Activated CD4-positive, alpha-beta T cell treated with anti-CD3 and anti-CD28 coated beads for 36 hours (primary cell): Measurements from ENCODE around the gene CASTOR1. TPM values are rescaled to one million over a fixed set of nuclear protein-coding genes. Genes with fewer than 3 reads are reported as not detected.

Experiments used
- ATAC-seq: fragments of 200-7000 bp; cut with Tn5 transposase; one replicate; pipeline ENCODE4 v1.10.0; 2021; ENCODE audit warnings: mild to moderate bottlenecking, moderate library complexity
- CTCF ChIA-PET: fragments of 350-600 bp; sonication (Branson Sonifier 250); formaldehyde crosslinking; loops from one replicate; lab custom pipeline; 2021; ENCODE audit warnings: antibody characterized with exemption; lab: Charles Lee
- POLR2A ChIA-PET: fragments of 350-600 bp; sonication (Branson Sonifier 250); formaldehyde crosslinking; loops from one replicate; lab custom pipeline; 2021; ENCODE audit warnings: antibody characterized with exemption, inconsistent platforms; lab: Charles Lee
- DNase-seq: peaks from one replicate; pipeline ENCODE4 v3.0.0-alpha.2; 2020
- H3K27ac Mint-ChIP-seq: one replicate; pipeline ENCODE4 v1.8.0; 2021; ENCODE audit warnings: mixed read lengths
- H3K27me3 Mint-ChIP-seq: one replicate; pipeline ENCODE4 v1.8.0; 2021; ENCODE audit warnings: mixed read lengths
- H3K36me3 Mint-ChIP-seq: one replicate; pipeline ENCODE4 v1.8.0; 2021; ENCODE audit warnings: low read depth, mixed read lengths
- H3K4me1 Mint-ChIP-seq: one replicate; pipeline ENCODE4 v1.8.0; 2021; ENCODE audit warnings: mixed read lengths
- H3K4me3 Mint-ChIP-seq: one replicate; pipeline ENCODE4 v1.8.0; 2021; ENCODE audit warnings: mild to moderate bottlenecking, moderate library complexity, mixed read lengths
- H3K9me3 Mint-ChIP-seq: one replicate; pipeline ENCODE4 v1.8.0; 2021; ENCODE audit warnings: low read depth, mixed read lengths
- intact Hi-C, 2 experiments: fragments of 100-400 bp; cut with DNase I in 1 of 2; cut with micrococcal nuclease in 1 of 2; formaldehyde crosslinking; loops; one replicate each; pipeline versions ENCODE4 v1.14.2 to v1.15.1; 2022 to 2024; cut with DNase I, micrococcal nuclease
- total RNA-seq, 2 experiments: library from RNA; stranded (reverse); gene quantifications; one replicate each; pipeline ENCODE4 v1.2.3, GENCODE V29; 2021

The CASTOR1 gene
- total RNA-seq, 2 experiments from 2014 or later: 1.6 to 2.2 TPM

- DNase-seq: no peak
- intact Hi-C loops: no loop called here
- H3K9me3 Mint-ChIP-seq: no peaks in the 10 kb centered on the region
- H3K36me3 Mint-ChIP-seq: peaks cover 33% of the 10 kb centered on the region
- no peak for ATAC-seq
- ChIA-PET POLR2A (no interaction called here), CTCF (interaction anchor here (0.7 to 3.8 kb wide), 2 partner anchors 12 to 15 kb away, joined by 3 to 20 read pairs; no protein-coding TSS in a partner anchor)
- no peaks in the 10 kb centered on the region for H3K27me3 Mint-ChIP-seq
- no peak overlapping the region for H3K4me3 Mint-ChIP-seq
- H3K4me1 Mint-ChIP-seq: peaks cover 77% of the 10 kb centered on the region
- H3K27ac Mint-ChIP-seq: peak overlapping the region; percentile 51
Measured at GRCh38 chr22:30299322-30299721, 10.0 kb upstream of the CASTOR1 start.

DNA sequence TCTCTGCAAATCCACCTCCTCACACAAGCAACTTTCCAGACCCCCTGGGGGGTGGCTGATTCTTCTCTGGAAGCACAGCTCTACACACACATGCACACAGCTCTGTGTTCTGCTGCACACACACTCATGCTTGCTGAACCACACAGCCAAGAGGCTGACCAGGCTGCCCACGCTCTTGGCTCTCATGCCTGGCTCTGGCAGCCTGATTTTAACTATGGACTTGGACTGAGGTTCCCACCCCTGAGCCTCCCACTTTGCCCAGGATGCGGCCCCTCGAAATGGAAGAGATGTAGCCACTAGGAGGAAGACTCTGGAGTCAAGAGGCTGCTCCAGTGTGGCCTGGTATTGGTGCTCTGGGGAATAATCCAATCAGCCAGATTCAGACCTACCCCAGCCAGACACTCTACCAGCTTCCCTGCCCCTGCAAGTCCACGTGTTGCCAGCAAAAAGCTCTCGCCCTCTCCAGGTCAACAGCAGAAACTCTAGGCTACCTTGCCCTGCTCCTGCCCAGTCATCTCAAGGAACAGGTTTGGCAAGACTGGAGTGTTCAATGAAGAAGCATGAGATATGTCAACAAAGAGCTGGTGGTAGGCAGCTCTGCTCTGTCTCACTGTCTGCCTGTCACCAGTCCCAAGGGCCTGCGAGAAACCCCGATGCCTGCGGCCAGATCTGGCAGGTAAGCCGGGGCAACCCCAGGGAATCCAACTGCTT, 8.8 kb upstream of the CASTOR1 start:
- Mint-ChIP-seq H3K4me3 (no peak overlapping the region), H3K4me1 (peaks cover 65% of the 10 kb centered on the region), H3K27me3 (no peaks in the 10 kb centered on the region), H3K9me3 (no peaks in the 10 kb centered on the region), H3K36me3 (peaks cover 37% of the 10 kb centered on the region), H3K27ac (peak overlapping the region; percentile 11)
- CTCF ChIA-PET: interaction anchor here (0.6 to 3.8 kb wide), 5 partner anchors 10 to 745 kb away, joined by 3 to 20 read pairs (median 3); partner anchors contain the start of gene RNF215
- POLR2A ChIA-PET: interaction anchor here (0.7 kb wide), 1 partner anchor 167 kb away, joined by 3 read pairs; no protein-coding TSS in a partner anchor
- ATAC-seq (no peak), DNase-seq (no peak)
- intact Hi-C loops: no loop called here

DNA sequence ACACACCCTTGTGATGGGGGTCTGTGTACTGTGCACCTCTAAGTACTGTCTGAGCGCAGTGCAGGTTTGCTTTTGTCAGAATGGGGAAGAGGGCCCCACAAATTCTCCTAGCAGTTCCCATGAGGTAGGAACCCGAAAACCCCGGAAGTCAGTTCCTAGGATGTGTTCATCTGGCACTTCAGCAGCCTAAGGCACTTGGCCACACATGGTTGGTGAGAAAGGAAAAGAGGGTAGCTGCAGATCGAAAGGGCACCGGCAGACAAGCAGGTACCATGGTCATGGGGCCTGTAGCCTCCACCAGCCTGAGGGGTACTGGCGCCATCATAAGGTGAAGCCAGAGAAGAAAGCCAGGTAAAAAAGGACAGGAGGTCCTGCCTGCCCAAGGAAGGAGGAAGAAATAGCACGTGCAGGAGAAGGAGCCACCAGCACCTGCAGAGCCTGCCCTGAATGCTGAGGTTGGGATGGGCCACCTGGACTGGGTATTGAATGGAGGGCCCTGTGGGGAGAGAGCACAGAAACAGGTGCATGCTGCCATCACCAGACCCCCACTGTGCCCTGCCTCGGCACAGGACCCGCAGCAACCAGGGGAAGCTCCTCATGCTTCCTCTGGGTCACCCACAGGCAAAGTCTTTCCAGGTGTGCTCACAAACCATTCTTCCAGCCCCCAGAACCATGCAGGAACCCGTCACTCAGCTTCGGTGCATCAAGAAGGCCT, 8.1 kb upstream of the CASTOR1 start:
- Mint-ChIP-seq H3K27me3 (no peaks in the 10 kb centered on the region), H3K36me3 (peaks cover 31% of the 10 kb centered on the region), H3K4me1 (peaks cover 58% of the 10 kb centered on the region), H3K9me3 (no peaks in the 10 kb centered on the region), H3K27ac (peak overlapping the region; percentile 76), H3K4me3 (no peak overlapping the region)
- ATAC-seq (no peak), DNase-seq (no peak)
- ChIA-PET POLR2A (interaction anchor here (0.7 kb wide), 1 partner anchor 166 kb away, joined by 3 read pairs; no protein-coding TSS in a partner anchor), CTCF (interaction anchor here (0.6 to 3.8 kb wide), 3 partner anchors 10 to 744 kb away, joined by 3 to 20 read pairs (median 3); no protein-coding TSS in a partner anchor)
- intact Hi-C loops: no loop called here

DNA sequence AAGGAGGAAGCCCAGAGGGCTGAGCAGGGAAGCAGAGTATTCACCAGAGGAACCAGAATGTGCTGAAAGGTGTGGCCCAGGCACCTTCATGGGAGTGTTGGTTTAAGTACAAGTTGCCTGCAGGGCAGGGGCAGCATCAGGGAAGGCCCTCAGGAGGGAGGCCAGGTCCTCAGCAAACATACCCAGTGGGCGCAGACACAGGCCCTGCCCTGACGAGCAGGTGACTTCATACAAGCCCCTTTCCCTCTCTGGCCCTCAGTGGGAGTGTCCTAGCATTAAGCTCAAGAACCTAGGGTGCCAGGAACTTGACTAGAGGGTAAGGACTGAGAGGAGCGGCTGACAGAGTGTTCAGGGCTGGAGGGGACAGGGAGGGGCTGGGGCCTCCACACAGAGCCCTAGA, 7.5 kb upstream of the CASTOR1 start:
- no peak overlapping the region for H3K4me3 Mint-ChIP-seq
- H3K9me3 Mint-ChIP-seq: no peaks in the 10 kb centered on the region
- POLR2A ChIA-PET: no interaction called here

DNA sequence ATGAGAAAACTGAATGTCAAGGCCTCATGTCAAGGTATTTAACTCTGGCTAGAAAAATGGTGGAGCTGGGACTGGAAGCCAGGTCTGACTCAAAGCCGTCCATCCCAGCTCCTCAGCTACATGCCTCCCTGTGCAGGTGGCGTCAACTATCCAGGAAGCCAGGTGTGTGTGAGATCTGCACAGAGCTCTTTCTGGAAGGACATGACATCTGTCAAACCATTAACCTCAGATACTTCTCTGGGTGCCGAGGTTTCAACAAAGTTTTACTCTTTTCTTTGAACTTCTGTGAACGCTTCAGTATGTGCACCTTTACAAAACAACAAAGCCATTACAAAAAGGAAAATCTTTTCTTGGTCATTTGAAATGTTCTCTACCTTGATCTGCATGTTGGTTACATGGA, 7.0 kb upstream of the CASTOR1 start:
- H3K4me1 Mint-ChIP-seq: peaks cover 47% of the 10 kb centered on the region
- POLR2A ChIA-PET: no interaction called here
- ATAC-seq: peak; percentile 12
- peaks cover 29% of the 10 kb centered on the region for H3K36me3 Mint-ChIP-seq
- no peak for DNase-seq
- intact Hi-C loops: no loop called here
- H3K4me3 Mint-ChIP-seq: no peak overlapping the region
- no peaks in the 10 kb centered on the region for H3K9me3 Mint-ChIP-seq
- H3K27me3 Mint-ChIP-seq: no peaks in the 10 kb centered on the region
- CTCF ChIA-PET: interaction anchor here (0.5 to 3.8 kb wide), 8 partner anchors 9 to 188 kb away, joined by 3 to 20 read pairs (median 4); no protein-coding TSS in a partner anchor
- peak overlapping the region; percentile 76 for H3K27ac Mint-ChIP-seq

More for the DNA sequence above, 7.5 kb upstream of the CASTOR1 start:
- ATAC-seq (no peak), DNase-seq (no peak)
- no peaks in the 10 kb centered on the region for H3K27me3 Mint-ChIP-seq
- intact Hi-C loops: no loop called here
- peaks cover 52% of the 10 kb centered on the region for H3K4me1 Mint-ChIP-seq
- H3K27ac Mint-ChIP-seq: peak overlapping the region; percentile 76
- H3K36me3 Mint-ChIP-seq: peaks cover 31% of the 10 kb centered on the region
- CTCF ChIA-PET: interaction anchor here (1.3 to 3.8 kb wide), 4 partner anchors 9 to 130 kb away, joined by 3 to 20 read pairs (median 4); no protein-coding TSS in a partner anchor

DNA sequence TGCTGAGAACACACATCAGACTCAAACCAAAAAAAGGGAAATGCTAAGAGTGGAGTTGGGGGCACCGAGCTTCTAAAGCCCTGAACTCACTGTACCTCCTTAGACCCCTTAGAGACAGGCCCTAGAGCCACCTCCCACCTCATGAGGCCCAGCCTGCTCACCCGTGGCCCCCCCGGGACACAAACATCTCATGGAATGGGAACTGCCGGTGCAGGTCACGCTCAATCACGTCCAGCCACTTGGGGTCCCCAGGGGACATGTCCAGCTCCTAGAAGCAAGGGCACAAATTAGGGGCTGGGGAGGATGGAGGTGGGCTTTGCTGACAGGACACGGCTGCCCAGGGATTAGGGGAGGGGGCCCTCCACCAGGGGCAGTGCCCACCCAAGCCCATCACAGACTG, 6.3 kb upstream of the CASTOR1 start:
- CTCF ChIA-PET: interaction anchor here (0.7 to 3.8 kb wide), 7 partner anchors 8 to 188 kb away, joined by 3 to 20 read pairs (median 4); no protein-coding TSS in a partner anchor
- ATAC-seq (no peak), DNase-seq (no peak)
- H3K36me3 Mint-ChIP-seq: peaks cover 25% of the 10 kb centered on the region
- H3K9me3 Mint-ChIP-seq: no peaks in the 10 kb centered on the region
- H3K27me3 Mint-ChIP-seq: no peaks in the 10 kb centered on the region
- H3K4me1 Mint-ChIP-seq: peaks cover 42% of the 10 kb centered on the region
- H3K4me3 Mint-ChIP-seq: no peak overlapping the region
- POLR2A ChIA-PET: no interaction called here
- intact Hi-C loops: no loop called here
- no peak overlapping the region for H3K27ac Mint-ChIP-seq

DNA sequence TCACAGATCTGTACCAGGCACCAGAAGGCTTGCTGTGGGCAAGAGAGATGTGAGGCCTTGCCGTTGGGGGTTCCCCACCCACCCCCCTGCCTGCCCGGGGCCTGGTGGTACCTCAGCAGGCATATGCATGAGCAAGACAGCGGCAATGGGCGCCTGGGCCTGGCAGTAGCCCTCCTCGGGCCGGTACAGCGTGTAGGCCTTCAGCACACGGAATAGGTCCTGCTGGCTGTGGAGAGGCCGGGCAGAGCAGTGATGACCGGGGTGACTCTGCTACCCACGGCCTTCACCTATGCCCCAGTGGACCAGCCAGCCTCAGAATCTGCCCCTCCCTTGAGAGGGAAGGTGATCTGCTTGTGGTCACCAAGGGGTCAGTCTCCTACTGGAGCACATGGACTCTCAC, 5.5 kb upstream of the CASTOR1 start:
- Mint-ChIP-seq H3K4me3 (no peak overlapping the region), H3K36me3 (peaks cover 25% of the 10 kb centered on the region)
- POLR2A ChIA-PET: no interaction called here

DNA sequence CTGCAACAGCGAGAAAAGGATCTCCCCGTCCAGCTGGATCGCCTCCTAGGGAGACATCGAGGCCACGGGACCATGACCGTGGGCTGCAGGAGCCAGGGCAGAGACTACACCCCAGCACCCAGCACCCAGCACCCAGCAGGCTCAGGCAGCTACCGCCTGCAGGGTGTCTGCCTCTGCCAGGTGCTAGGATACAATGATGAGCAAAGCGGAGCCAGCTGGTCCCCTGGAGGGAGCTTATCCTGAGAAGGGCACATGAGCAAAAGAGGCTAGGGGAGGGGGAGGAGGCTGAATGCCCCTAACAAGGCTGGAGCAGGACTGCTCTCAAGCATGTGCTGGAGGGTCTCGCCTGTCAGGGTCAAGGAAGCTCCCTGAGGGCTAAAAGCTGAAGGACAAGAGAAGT, 4.8 kb upstream of the CASTOR1 start:
- ChIA-PET POLR2A (no interaction called here), CTCF (interaction anchor here (0.7 to 1.0 kb wide), 2 partner anchors 11 to 150 kb away, joined by 3 read pairs; no protein-coding TSS in a partner anchor)
- Mint-ChIP-seq H3K36me3 (peaks cover 24% of the 10 kb centered on the region), H3K27ac (peak overlapping the region; percentile 4), H3K27me3 (no peaks in the 10 kb centered on the region), H3K9me3 (no peaks in the 10 kb centered on the region), H3K4me3 (no peak overlapping the region), H3K4me1 (peaks cover 48% of the 10 kb centered on the region)
- intact Hi-C loops: no loop called here
- ATAC-seq: no peak
- DNase-seq: no peak

More for the DNA sequence above, 5.5 kb upstream of the CASTOR1 start:
- CTCF ChIA-PET: interaction anchor here (1.0 to 1.2 kb wide), 2 partner anchors 11 to 15 kb away, joined by 3 to 4 read pairs; no protein-coding TSS in a partner anchor
- Mint-ChIP-seq H3K27ac (no peak overlapping the region), H3K27me3 (no peaks in the 10 kb centered on the region), H3K4me1 (peaks cover 49% of the 10 kb centered on the region), H3K9me3 (no peaks in the 10 kb centered on the region)
- intact Hi-C loops: no loop called here
- no peak for ATAC-seq
- no peak for DNase-seq

DNA sequence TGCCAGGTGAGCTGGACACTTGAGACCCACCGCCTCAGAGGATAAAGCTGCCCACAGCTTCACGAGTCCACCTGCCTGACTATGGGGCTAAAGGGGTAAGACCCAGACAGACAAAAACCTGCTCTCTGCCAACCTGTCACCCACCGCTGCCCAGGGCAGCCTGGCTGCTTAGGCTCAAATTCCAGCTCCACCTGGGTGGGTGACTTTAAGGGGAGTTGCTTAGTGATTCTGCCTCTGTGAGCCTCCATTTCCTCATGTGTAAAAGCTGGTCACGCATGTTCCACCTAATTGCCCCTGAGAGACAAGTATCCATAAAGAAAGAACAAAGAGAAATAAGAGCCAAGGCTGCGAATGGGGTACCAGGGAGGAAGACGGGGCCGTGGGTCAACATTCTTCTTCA, 3.7 kb upstream of the CASTOR1 start:
- POLR2A ChIA-PET: no interaction called here
- intact Hi-C loops: no loop called here
- ATAC-seq: no peak
- Mint-ChIP-seq H3K27ac (no peak overlapping the region), H3K4me3 (no peak overlapping the region), H3K9me3 (no peaks in the 10 kb centered on the region), H3K27me3 (no peaks in the 10 kb centered on the region), H3K4me1 (peaks cover 40% of the 10 kb centered on the region), H3K36me3 (peaks cover 17% of the 10 kb centered on the region)
- DNase-seq: no peak
- CTCF ChIA-PET: interaction anchor here (0.6 to 6.5 kb wide), 2 partner anchors 95 to 112 kb away, joined by 4 to 202 read pairs; partner anchors contain the start of gene RNF215

GRCh38 chr22:30292069-30292970, 3.0 kb upstream of the CASTOR1 start:
- no peak overlapping the region for H3K27ac Mint-ChIP-seq
- peaks cover 15% of the 10 kb centered on the region for H3K36me3 Mint-ChIP-seq
- H3K4me3 Mint-ChIP-seq: no peak overlapping the region
- ChIA-PET CTCF (interaction anchor here (0.6 to 6.5 kb wide), 4 partner anchors 11 to 131 kb away, joined by 4 to 202 read pairs (median 34); partner anchors contain the start of genes MTFP1 and RNF215), POLR2A (interaction anchor here (1.2 to 1.6 kb wide), 2 partner anchors 8 to 13 kb away, joined by 3 read pairs; no protein-coding TSS in a partner anchor)
- intact Hi-C loops: no loop called here
- no peaks in the 10 kb centered on the region for H3K27me3 Mint-ChIP-seq
- ATAC-seq (no peak), DNase-seq (no peak)
- H3K4me1 Mint-ChIP-seq: peaks cover 37% of the 10 kb centered on the region
- no peaks in the 10 kb centered on the region for H3K9me3 Mint-ChIP-seq
